HepG2 (cell line): Measurements from ENCODE around the gene RNGTT. TPM values are rescaled to one million over a fixed set of nuclear protein-coding genes. Genes with fewer than 3 reads are reported as not detected.
A peak's percentile ranks its signal among the peaks of the same experiment; 100 is the strongest.

Experiments used
- ATAD3A ChIP-seq: sonication (generic); formaldehyde crosslinking; IDR thresholded peaks from 2 replicates; pipeline ENCODE4 v1.4.0; 2020; ENCODE audit warnings: missing genetic modification reagents
- BHLHE40 ChIP-seq: IDR thresholded peaks from 2 replicates; pipeline ENCODE4 v1.6.1; 2011; ENCODE audit warnings: low read length, improper control_type of control experiment
- CCDC6 ChIP-seq: sonication (generic); formaldehyde crosslinking; IDR thresholded peaks from 2 replicates; pipeline ENCODE4 v1.8.1; 2022; ENCODE audit warnings: mild to moderate bottlenecking, missing genetic modification reagents, moderate library complexity
- DNMT3B ChIP-seq: conservative IDR thresholded peaks from 2 replicates; pipeline ENCODE4 v1.6.1; 2016; ENCODE audit warnings: missing biosample characterization, control low read depth
- IKZF1 ChIP-seq: fragments of 450-650 bp; IDR thresholded peaks from 2 replicates; pipeline ENCODE4 v1.7.1; 2016
- KDM5A ChIP-seq: fragments of 200-600 bp; sonication (generic); IDR thresholded peaks from 2 replicates; pipeline ENCODE4 v1.7.0; 2018; ENCODE audit warnings: antibody characterized with exemption, mild to moderate bottlenecking, low read length, borderline replicate concordance
- NR2C2 ChIP-seq: sonication (generic); formaldehyde crosslinking; IDR thresholded peaks from 2 replicates; pipeline ENCODE4 v1.4.0; 2020; ENCODE audit warnings: missing genetic modification reagents, mild to moderate bottlenecking, moderate library complexity, borderline replicate concordance
- PAX8 ChIP-seq: sonication (generic); formaldehyde crosslinking; IDR thresholded peaks from 2 replicates; pipeline ENCODE4 v1.8.0; 2022; ENCODE audit warnings: mild to moderate bottlenecking, missing genetic modification reagents, borderline replicate concordance
- PITX1 ChIP-seq: sonication (generic); formaldehyde crosslinking; IDR thresholded peaks from 2 replicates; pipeline ENCODE4 v1.5.1; 2020; ENCODE audit warnings: mild to moderate bottlenecking, missing genetic modification reagents
- SALL2 ChIP-seq: sonication (generic); formaldehyde crosslinking; IDR thresholded peaks from 2 replicates; pipeline ENCODE4 v1.8.1; 2023; ENCODE audit warnings: mild to moderate bottlenecking, missing genetic modification reagents, inconsistent platforms
- SNAPC2 ChIP-seq: sonication (generic); formaldehyde crosslinking; IDR thresholded peaks from 2 replicates; pipeline ENCODE4 v1.8.1; 2022; ENCODE audit warnings: mild to moderate bottlenecking, missing genetic modification reagents
- ZBTB1 ChIP-seq: sonication (generic); formaldehyde crosslinking; IDR thresholded peaks from 2 replicates; pipeline ENCODE4 v1.4.0; 2020; ENCODE audit warnings: missing genetic modification reagents, borderline replicate concordance
- ZKSCAN8 ChIP-seq: IDR thresholded peaks from 2 replicates; pipeline ENCODE4 v1.6.1; 2016; ENCODE audit warnings: borderline replicate concordance, missing genetic modification reagents, missing compliant biosample characterization
- ZNF550 ChIP-seq: sonication (generic); formaldehyde crosslinking; IDR thresholded peaks from 2 replicates; pipeline ENCODE4 v1.4.0; 2020; ENCODE audit warnings: mild to moderate bottlenecking, missing genetic modification reagents, borderline replicate concordance
- ZNF713 ChIP-seq: sonication (generic); formaldehyde crosslinking; IDR thresholded peaks from 2 replicates; pipeline ENCODE4 v1.4.0; 2020; ENCODE audit warnings: mild to moderate bottlenecking, missing genetic modification reagents
- ZNF737 ChIP-seq: sonication (generic); formaldehyde crosslinking; IDR thresholded peaks from 2 replicates; pipeline ENCODE4 v1.5.0; 2020; ENCODE audit warnings: missing genetic modification reagents, mild to moderate bottlenecking, borderline replicate concordance
- polyA plus RNA-seq, 8 experiments: library from polyadenylated mRNA; depleted of rRNA in 3 of 8; stranded (reverse) in 7 of 8; unstranded in 1 of 8; fragments of >200 nt; fragmentation: Illumina TruSeq in 4 of 8; extraction: Trizol in 4 of 8; gene quantifications; 2 replicates each; pipeline versions ENCODE4 v1.2.1 to v1.2.3, GENCODE V29; 2011 to 2016; ENCODE audit warnings: low read depth in 4 of 8, missing spikeins in 1 of 8, mixed read lengths in 1 of 8; ENCODE audit not compliant: insufficient read depth in 1 of 8
- total RNA-seq, 5 experiments: library from RNA; depleted of rRNA; stranded (reverse); fragments of >200 nt; fragmentation: Illumina TruSeq; extraction: Trizol; gene quantifications; 2 replicates each; pipeline ENCODE4 v1.2.3, GENCODE V29; 2016; ENCODE audit warnings: low read depth in 1 of 5
- TF ChIP-seq, protein P1 (sequence below): sonication (generic); formaldehyde crosslinking; IDR thresholded peaks from 2 replicates; pipeline ENCODE4 v1.4.0; 2020; ENCODE audit warnings: missing genetic modification reagents
- TF ChIP-seq, protein P2 (sequence below): sonication (generic); formaldehyde crosslinking; IDR thresholded peaks from 2 replicates; pipeline ENCODE4; 2020; ENCODE audit warnings: missing genetic modification reagents, mild to moderate bottlenecking, borderline replicate concordance
- TF ChIP-seq, protein P3 (sequence below): IDR thresholded peaks from 2 replicates; pipeline ENCODE4 v1.6.1; 2016; ENCODE audit warnings: control low read depth
- TF ChIP-seq, protein P4 (sequence below): sonication (generic); formaldehyde crosslinking; IDR thresholded peaks from 2 replicates; pipeline ENCODE4 v1.8.0; 2022; ENCODE audit warnings: mild to moderate bottlenecking, missing genetic modification reagents, moderate library complexity
- TF ChIP-seq, protein P5 (sequence below): IDR thresholded peaks from 2 replicates; pipeline ENCODE4 v1.6.1; 2016; ENCODE audit warnings: low read depth, control low read depth
- TF ChIP-seq, protein P6 (sequence below): IDR thresholded peaks from 2 replicates; pipeline ENCODE4 v1.6.1; 2016; ENCODE audit warnings: missing compliant biosample characterization, missing genetic modification reagents, borderline replicate concordance

The RNGTT gene
- total and polyA plus RNA-seq, 2 of the 13 experiments (the other 11 are each of a cell fraction or from before 2014, with no cell fraction given), result 6.0 to 22.6 TPM

DNA sequence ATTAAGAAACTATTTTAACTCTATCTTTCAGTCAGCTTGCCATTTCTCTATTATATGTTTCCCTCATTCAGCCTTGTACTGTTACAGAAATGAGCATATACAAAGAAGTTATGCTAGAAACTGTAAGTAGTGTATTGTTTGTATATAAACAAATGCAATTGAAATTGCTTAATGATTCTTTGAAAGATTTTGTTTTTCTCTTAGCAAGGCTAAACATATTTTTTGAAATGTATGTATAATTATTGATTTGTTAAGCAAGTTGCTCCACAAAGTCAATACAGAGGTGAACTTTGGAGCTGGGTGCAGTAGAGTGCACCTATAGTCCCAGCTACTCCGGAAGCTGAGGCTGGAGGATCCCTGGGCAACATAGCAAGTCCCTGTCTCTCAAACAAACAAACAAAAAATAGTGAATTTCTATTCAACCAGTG, 253.6 kb downstream of the RNGTT start (continued):
- TF ChIP-seq PAX8 (CRISPR knock-in tag), result no peak
- TF ChIP-seq, protein P1, sequence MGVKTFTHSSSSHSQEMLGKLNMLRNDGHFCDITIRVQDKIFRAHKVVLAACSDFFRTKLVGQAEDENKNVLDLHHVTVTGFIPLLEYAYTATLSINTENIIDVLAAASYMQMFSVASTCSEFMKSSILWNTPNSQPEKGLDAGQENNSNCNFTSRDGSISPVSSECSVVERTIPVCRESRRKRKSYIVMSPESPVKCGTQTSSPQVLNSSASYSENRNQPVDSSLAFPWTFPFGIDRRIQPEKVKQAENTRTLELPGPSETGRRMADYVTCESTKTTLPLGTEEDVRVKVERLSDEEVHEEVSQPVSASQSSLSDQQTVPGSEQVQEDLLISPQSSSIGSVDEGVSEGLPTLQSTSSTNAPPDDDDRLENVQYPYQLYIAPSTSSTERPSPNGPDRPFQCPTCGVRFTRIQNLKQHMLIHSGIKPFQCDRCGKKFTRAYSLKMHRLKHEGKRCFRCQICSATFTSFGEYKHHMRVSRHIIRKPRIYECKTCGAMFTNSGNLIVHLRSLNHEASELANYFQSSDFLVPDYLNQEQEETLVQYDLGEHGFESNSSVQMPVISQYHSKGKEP (CRISPR knock-in tag), result no peak
- TF ChIP-seq ZNF550 (CRISPR knock-in tag), result no peak
- no peak for TF ChIP-seq SNAPC2 (CRISPR knock-in tag)
- TF ChIP-seq NR2C2, result peak; percentile 56; the same call in 1 of the 2 replicates
- TF ChIP-seq ZNF713 (CRISPR knock-in tag), result no peak
- TF ChIP-seq ZKSCAN8 (CRISPR knock-in tag), result no peak; the same call in 1 of the 2 replicates
- no peak for TF ChIP-seq KDM5A
- no peak for TF ChIP-seq CCDC6
- TF ChIP-seq, protein P2, sequence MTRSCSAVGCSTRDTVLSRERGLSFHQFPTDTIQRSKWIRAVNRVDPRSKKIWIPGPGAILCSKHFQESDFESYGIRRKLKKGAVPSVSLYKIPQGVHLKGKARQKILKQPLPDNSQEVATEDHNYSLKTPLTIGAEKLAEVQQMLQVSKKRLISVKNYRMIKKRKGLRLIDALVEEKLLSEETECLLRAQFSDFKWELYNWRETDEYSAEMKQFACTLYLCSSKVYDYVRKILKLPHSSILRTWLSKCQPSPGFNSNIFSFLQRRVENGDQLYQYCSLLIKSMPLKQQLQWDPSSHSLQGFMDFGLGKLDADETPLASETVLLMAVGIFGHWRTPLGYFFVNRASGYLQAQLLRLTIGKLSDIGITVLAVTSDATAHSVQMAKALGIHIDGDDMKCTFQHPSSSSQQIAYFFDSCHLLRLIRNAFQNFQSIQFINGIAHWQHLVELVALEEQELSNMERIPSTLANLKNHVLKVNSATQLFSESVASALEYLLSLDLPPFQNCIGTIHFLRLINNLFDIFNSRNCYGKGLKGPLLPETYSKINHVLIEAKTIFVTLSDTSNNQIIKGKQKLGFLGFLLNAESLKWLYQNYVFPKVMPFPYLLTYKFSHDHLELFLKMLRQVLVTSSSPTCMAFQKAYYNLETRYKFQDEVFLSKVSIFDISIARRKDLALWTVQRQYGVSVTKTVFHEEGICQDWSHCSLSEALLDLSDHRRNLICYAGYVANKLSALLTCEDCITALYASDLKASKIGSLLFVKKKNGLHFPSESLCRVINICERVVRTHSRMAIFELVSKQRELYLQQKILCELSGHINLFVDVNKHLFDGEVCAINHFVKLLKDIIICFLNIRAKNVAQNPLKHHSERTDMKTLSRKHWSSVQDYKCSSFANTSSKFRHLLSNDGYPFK, result no peak
- TF ChIP-seq IKZF1, result no peak
- TF ChIP-seq PITX1 (CRISPR knock-in tag), result peak; percentile 50; the same call in 1 of the 2 replicates
- TF ChIP-seq BHLHE40, result no peak
- TF ChIP-seq, protein P3, sequence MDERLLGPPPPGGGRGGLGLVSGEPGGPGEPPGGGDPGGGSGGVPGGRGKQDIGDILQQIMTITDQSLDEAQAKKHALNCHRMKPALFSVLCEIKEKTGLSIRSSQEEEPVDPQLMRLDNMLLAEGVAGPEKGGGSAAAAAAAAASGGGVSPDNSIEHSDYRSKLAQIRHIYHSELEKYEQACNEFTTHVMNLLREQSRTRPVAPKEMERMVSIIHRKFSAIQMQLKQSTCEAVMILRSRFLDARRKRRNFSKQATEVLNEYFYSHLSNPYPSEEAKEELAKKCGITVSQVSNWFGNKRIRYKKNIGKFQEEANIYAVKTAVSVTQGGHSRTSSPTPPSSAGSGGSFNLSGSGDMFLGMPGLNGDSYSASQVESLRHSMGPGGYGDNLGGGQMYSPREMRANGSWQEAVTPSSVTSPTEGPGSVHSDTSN (CRISPR knock-in tag), result no peak
- TF ChIP-seq ZNF737, result no peak
- TF ChIP-seq ZBTB1 (CRISPR knock-in tag), result no peak
- TF ChIP-seq, protein P4, sequence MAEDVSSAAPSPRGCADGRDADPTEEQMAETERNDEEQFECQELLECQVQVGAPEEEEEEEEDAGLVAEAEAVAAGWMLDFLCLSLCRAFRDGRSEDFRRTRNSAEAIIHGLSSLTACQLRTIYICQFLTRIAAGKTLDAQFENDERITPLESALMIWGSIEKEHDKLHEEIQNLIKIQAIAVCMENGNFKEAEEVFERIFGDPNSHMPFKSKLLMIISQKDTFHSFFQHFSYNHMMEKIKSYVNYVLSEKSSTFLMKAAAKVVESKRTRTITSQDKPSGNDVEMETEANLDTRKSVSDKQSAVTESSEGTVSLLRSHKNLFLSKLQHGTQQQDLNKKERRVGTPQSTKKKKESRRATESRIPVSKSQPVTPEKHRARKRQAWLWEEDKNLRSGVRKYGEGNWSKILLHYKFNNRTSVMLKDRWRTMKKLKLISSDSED (CRISPR knock-in tag), result no peak
- TF ChIP-seq ATAD3A (CRISPR knock-in tag), result no peak
- TF ChIP-seq SALL2 (CRISPR knock-in tag), result no peak
- TF ChIP-seq DNMT3B, result no peak
- TF ChIP-seq, protein P5, sequence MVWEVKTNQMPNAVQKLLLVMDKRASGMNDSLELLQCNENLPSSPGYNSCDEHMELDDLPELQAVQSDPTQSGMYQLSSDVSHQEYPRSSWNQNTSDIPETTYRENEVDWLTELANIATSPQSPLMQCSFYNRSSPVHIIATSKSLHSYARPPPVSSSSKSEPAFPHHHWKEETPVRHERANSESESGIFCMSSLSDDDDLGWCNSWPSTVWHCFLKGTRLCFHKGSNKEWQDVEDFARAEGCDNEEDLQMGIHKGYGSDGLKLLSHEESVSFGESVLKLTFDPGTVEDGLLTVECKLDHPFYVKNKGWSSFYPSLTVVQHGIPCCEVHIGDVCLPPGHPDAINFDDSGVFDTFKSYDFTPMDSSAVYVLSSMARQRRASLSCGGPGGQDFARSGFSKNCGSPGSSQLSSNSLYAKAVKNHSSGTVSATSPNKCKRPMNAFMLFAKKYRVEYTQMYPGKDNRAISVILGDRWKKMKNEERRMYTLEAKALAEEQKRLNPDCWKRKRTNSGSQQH (CRISPR knock-in tag), result no peak
- TF ChIP-seq, protein P6, sequence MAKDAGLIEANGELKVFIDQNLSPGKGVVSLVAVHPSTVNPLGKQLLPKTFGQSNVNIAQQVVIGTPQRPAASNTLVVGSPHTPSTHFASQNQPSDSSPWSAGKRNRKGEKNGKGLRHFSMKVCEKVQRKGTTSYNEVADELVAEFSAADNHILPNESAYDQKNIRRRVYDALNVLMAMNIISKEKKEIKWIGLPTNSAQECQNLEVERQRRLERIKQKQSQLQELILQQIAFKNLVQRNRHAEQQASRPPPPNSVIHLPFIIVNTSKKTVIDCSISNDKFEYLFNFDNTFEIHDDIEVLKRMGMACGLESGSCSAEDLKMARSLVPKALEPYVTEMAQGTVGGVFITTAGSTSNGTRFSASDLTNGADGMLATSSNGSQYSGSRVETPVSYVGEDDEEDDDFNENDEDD (CRISPR knock-in tag), result no peak
